ENCODE data around the gene BTG1. TPM values are rescaled to one million over a fixed set of nuclear protein-coding genes. Genes with fewer than 3 reads are reported as not detected.
A peak's percentile ranks its signal among the peaks of the same experiment; 100 is the strongest.

BTG1 gene
- total RNA-seq, 1 donor from 2014 or later = 45.1 TPM

DNA sequence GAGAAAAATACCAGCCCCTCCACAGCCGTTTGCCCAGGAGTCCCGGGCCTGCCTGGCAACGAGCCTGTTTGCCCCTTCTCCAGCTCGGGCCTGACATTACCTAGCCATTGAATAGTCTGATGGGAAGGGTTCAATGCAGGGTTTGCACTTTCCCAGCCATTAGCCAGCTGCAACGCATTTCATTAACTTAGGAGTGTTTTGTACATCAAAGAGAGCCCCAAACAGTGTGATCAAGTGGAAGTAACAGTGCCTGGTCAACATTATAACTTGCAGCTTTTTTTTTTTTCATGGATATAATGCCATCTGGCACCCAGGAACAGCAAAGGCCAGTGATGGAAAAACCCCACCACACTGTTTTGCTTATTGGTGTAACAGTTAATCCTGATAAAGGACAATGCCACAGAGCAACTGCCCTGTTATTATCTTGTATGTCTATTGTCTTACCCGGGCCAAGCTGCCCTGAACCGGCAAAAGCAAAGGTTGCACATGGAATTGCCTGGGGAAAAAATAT lies 38.0 kb downstream of the BTG1 start:
- Histone ChIP-seq H3K27ac (peak overlapping the region; percentile 63), H4K20me1 (ENCODE audit: low read depth) (peaks cover 24% of the 10 kb centered on the region), H3K4me1 (peaks cover 46% of the 10 kb centered on the region), H3K4me2 (peak overlapping the region; percentile 53), H3K79me2 (ENCODE audit: low read depth) (peaks cover 73% of the 10 kb centered on the region), H3K9me3 (ENCODE audit: low read depth) (no peaks in the 10 kb centered on the region), H3K27me3 (no peaks in the 10 kb centered on the region), H3K4me3 (peak overlapping the region; percentile 1), H3K9ac (no peak overlapping the region), H3K36me3 (no peaks in the 10 kb centered on the region), H2AFZ (replicated peaks) (no peak overlapping the region), H3F3A (ENCODE audit: low read depth) (peaks cover 28% of the 10 kb centered on the region)
- DNase-seq (ENCODE audit: low spot score) = peak; percentile 47
- H3K27me3 Mint-ChIP-seq (ENCODE audit: insufficient read depth, low read depth) = no peaks in the 10 kb centered on the region
- TF ChIP-seq, protein P1, sequence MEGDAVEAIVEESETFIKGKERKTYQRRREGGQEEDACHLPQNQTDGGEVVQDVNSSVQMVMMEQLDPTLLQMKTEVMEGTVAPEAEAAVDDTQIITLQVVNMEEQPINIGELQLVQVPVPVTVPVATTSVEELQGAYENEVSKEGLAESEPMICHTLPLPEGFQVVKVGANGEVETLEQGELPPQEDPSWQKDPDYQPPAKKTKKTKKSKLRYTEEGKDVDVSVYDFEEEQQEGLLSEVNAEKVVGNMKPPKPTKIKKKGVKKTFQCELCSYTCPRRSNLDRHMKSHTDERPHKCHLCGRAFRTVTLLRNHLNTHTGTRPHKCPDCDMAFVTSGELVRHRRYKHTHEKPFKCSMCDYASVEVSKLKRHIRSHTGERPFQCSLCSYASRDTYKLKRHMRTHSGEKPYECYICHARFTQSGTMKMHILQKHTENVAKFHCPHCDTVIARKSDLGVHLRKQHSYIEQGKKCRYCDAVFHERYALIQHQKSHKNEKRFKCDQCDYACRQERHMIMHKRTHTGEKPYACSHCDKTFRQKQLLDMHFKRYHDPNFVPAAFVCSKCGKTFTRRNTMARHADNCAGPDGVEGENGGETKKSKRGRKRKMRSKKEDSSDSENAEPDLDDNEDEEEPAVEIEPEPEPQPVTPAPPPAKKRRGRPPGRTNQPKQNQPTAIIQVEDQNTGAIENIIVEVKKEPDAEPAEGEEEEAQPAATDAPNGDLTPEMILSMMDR (IDR thresholded peaks at IDR 0.05) = no peak
- no peak for TF ChIP-seq EZH2 (IDR thresholded peaks at IDR 0.05)
- TF ChIP-seq EZH2phosphoT487 (IDR thresholded peaks at IDR 0.05) = no peak
- no peaks in the 10 kb centered on the region for H3K36me3 Mint-ChIP-seq
- H3K4me3 Mint-ChIP-seq = peak overlapping the region; percentile 60
- peaks cover 60% of the 10 kb centered on the region for H3K4me1 Mint-ChIP-seq
- peak overlapping the region; percentile 99 for H3K27ac Mint-ChIP-seq
- no peaks in the 10 kb centered on the region for H3K9me3 Mint-ChIP-seq

DNA sequence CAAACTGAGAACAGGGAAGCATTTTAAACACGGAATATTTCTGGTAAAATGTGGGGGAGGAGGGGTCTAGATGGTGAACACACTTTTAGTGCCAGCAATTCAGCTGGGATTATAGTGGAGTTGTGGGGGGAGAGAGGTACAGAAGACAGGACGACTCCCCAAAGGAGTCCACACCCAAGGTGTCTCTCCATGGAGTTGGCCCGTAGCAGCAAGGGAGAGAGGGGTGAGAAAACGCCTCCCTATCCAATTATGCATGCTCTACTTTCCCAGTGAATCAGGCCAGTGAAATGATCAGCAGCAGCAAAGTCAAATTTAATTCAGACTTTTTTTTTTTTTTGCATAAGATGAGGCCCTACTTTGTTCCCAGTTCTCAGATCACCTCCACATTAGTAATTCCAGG lies 38.6 kb downstream of the BTG1 start:
- Mint-ChIP-seq H3K4me1 (peaks cover 59% of the 10 kb centered on the region), H3K27me3 (ENCODE audit: insufficient read depth, low read depth) (no peaks in the 10 kb centered on the region), H3K4me3 (peak overlapping the region; percentile 60), H3K36me3 (no peaks in the 10 kb centered on the region), H3K27ac (peak overlapping the region; percentile 99), H3K9me3 (no peaks in the 10 kb centered on the region)
- no peak for TF ChIP-seq EZH2 (IDR thresholded peaks at IDR 0.05)
- TF ChIP-seq EZH2phosphoT487 (IDR thresholded peaks at IDR 0.05) = no peak
- TF ChIP-seq, protein P1 (IDR thresholded peaks at IDR 0.05) = no peak
- H3K9ac ChIP-seq = no peak overlapping the region
- no peaks in the 10 kb centered on the region for H3K9me3 ChIP-seq (ENCODE audit: low read depth)
- peak overlapping the region; percentile 63 for H3K27ac ChIP-seq
- H3K4me1 ChIP-seq = peaks cover 46% of the 10 kb centered on the region
- no peak overlapping the region for H2AFZ ChIP-seq (replicated peaks)
- no peaks in the 10 kb centered on the region for H3K27me3 ChIP-seq
- no peaks in the 10 kb centered on the region for H3K36me3 ChIP-seq
- DNase-seq (ENCODE audit: low spot score) = no peak
- peak overlapping the region; percentile 53 for H3K4me2 ChIP-seq
- H3K79me2 ChIP-seq (ENCODE audit: low read depth) = peaks cover 73% of the 10 kb centered on the region
- peaks cover 28% of the 10 kb centered on the region for H3F3A ChIP-seq (ENCODE audit: low read depth)
- H3K4me3 ChIP-seq = no peak overlapping the region
- H4K20me1 ChIP-seq (ENCODE audit: low read depth) = peaks cover 24% of the 10 kb centered on the region

DNA sequence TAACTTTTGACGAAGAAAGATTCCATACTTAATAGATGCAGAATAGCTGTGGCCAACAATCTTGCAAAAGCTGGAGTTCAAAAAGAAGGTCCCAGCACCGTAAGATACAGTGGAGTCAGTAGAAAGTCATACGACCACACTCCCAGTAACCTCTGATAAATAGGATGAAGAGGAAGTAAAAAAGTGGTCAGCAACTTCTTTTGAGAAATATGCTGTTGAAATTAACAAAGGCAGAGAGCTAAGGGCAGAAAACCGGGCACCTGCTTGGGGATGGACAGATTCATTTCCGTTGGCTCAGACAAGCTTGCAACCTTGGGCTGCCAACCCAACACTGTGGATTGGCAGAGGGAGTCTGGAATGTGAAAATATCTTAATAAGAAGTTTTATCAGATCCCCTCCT lies 40.0 kb downstream of the BTG1 start:
- Histone ChIP-seq H3K36me3 (no peaks in the 10 kb centered on the region), H2AFZ (replicated peaks) (no peak overlapping the region), H4K20me1 (ENCODE audit: low read depth) (peaks cover 24% of the 10 kb centered on the region), H3K4me1 (peaks cover 45% of the 10 kb centered on the region), H3K27me3 (no peaks in the 10 kb centered on the region), H3K9me3 (ENCODE audit: low read depth) (no peaks in the 10 kb centered on the region), H3K27ac (no peak overlapping the region), H3K4me3 (no peak overlapping the region), H3K4me2 (no peak overlapping the region), H3K79me2 (ENCODE audit: low read depth) (peaks cover 66% of the 10 kb centered on the region), H3K9ac (no peak overlapping the region), H3F3A (ENCODE audit: low read depth) (peaks cover 28% of the 10 kb centered on the region)
- Mint-ChIP-seq H3K36me3 (no peaks in the 10 kb centered on the region), H3K4me3 (no peak overlapping the region), H3K27me3 (ENCODE audit: insufficient read depth, low read depth) (no peaks in the 10 kb centered on the region), H3K9me3 (peaks cover 2% of the 10 kb centered on the region), H3K4me1 (peaks cover 51% of the 10 kb centered on the region), H3K27ac (no peak overlapping the region)
- no peak for TF ChIP-seq EZH2 (IDR thresholded peaks at IDR 0.05)
- no peak for DNase-seq (ENCODE audit: low spot score)

DNA sequence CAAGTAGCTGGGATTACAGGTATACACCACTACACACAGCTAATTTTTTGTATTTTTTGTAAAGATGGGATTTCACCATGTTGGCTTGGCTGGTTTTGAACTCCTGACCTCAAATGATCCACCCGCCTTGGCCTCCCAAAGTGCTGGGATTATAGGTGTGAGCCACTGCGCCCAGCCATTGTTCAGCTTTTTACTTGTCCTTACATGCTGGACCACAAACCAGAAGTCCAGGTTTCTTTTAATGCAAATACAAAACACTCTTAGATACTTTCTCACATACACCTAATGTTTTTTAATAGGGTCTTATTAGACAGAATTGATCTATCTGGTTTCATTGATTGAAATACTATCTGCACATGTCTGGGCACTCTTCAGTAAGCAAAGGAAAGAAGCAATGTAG lies 40.5 kb downstream of the BTG1 start:
- Histone ChIP-seq H3F3A (ENCODE audit: low read depth) (peaks cover 28% of the 10 kb centered on the region), H3K27me3 (no peaks in the 10 kb centered on the region)

More for the DNA sequence above, 40.5 kb downstream of the BTG1 start:
- Histone ChIP-seq H3K4me3 (no peak overlapping the region), H3K36me3 (no peaks in the 10 kb centered on the region), H3K79me2 (ENCODE audit: low read depth) (peaks cover 68% of the 10 kb centered on the region), H4K20me1 (ENCODE audit: low read depth) (peaks cover 24% of the 10 kb centered on the region), H3K9me3 (ENCODE audit: low read depth) (no peaks in the 10 kb centered on the region), H2AFZ (replicated peaks) (no peak overlapping the region), H3K4me1 (peaks cover 39% of the 10 kb centered on the region), H3K9ac (no peak overlapping the region), H3K27ac (no peak overlapping the region), H3K4me2 (no peak overlapping the region)
- DNase-seq (ENCODE audit: low spot score) = no peak
- Mint-ChIP-seq H3K9me3 (peaks cover 4% of the 10 kb centered on the region), H3K36me3 (no peaks in the 10 kb centered on the region), H3K4me1 (peaks cover 45% of the 10 kb centered on the region), H3K4me3 (no peak overlapping the region), H3K27me3 (ENCODE audit: insufficient read depth, low read depth) (no peaks in the 10 kb centered on the region), H3K27ac (no peak overlapping the region)
- no peak for TF ChIP-seq EZH2 (IDR thresholded peaks at IDR 0.05)
- TF ChIP-seq, protein P1 (IDR thresholded peaks at IDR 0.05) = no peak
- TF ChIP-seq EZH2phosphoT487 (IDR thresholded peaks at IDR 0.05) = no peak
